ENCODE data around the gene KLHL5.

DNA sequence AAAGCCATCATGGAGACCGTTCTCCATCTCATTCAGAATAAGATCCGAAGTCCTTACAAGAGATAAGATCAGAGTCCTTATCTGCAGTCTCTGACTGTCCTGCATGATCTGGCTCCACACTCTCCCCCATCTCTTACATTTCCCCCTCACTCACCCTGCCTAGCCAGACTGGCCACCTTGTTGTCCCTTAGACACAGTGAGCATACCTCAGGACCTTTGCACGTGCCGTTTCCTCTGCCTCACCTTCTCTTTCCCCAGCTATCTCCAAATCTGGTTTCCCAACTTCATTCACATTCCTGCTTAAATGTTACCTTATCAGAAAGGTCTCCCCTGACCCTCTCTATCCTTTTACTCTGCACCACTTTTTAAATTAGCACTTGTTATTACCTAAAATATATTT, 44.0 kb downstream of the KLHL5 start:
- no peak for TF ChIP-seq BHLHE40 (IDR thresholded peaks at IDR 0.05; ENCODE audit: low read depth, low read length)
- no peak for TF ChIP-seq CEBPB (IDR thresholded peaks at IDR 0.05; ENCODE audit: low read depth, low read length)
- TF ChIP-seq, protein P1, sequence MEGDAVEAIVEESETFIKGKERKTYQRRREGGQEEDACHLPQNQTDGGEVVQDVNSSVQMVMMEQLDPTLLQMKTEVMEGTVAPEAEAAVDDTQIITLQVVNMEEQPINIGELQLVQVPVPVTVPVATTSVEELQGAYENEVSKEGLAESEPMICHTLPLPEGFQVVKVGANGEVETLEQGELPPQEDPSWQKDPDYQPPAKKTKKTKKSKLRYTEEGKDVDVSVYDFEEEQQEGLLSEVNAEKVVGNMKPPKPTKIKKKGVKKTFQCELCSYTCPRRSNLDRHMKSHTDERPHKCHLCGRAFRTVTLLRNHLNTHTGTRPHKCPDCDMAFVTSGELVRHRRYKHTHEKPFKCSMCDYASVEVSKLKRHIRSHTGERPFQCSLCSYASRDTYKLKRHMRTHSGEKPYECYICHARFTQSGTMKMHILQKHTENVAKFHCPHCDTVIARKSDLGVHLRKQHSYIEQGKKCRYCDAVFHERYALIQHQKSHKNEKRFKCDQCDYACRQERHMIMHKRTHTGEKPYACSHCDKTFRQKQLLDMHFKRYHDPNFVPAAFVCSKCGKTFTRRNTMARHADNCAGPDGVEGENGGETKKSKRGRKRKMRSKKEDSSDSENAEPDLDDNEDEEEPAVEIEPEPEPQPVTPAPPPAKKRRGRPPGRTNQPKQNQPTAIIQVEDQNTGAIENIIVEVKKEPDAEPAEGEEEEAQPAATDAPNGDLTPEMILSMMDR (conservative IDR thresholded peaks at IDR 0.05; ENCODE audit: low read depth, low read length), result no peak
- TF ChIP-seq POLR2A (IDR thresholded peaks at IDR 0.05; ENCODE audit: low read depth, low read length), result no peak
- TF ChIP-seq, protein P2, sequence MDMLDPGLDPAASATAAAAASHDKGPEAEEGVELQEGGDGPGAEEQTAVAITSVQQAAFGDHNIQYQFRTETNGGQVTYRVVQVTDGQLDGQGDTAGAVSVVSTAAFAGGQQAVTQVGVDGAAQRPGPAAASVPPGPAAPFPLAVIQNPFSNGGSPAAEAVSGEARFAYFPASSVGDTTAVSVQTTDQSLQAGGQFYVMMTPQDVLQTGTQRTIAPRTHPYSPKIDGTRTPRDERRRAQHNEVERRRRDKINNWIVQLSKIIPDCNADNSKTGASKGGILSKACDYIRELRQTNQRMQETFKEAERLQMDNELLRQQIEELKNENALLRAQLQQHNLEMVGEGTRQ (IDR thresholded peaks at IDR 0.05; ENCODE audit: low read depth, low read length), result no peak
- TF ChIP-seq NFE2L2 (IDR thresholded peaks at IDR 0.05; ENCODE audit: low read depth, low read length), result no peak
- TF ChIP-seq RAD21 (IDR thresholded peaks at IDR 0.05; ENCODE audit: low read length), result no peak
- no peak for TF ChIP-seq MAFK (IDR thresholded peaks at IDR 0.05; ENCODE audit: low read depth, low read length)
- TF ChIP-seq RFX5 (IDR thresholded peaks at IDR 0.05; ENCODE audit: low read depth, low read length), result no peak
- TF ChIP-seq RCOR1 (IDR thresholded peaks at IDR 0.05; ENCODE audit: insufficient replicate concordance, low read length), result no peak
- TF ChIP-seq CHD1 (IDR thresholded peaks at IDR 0.05; ENCODE audit: low read depth, low read length), result no peak
- TF ChIP-seq, protein P3, sequence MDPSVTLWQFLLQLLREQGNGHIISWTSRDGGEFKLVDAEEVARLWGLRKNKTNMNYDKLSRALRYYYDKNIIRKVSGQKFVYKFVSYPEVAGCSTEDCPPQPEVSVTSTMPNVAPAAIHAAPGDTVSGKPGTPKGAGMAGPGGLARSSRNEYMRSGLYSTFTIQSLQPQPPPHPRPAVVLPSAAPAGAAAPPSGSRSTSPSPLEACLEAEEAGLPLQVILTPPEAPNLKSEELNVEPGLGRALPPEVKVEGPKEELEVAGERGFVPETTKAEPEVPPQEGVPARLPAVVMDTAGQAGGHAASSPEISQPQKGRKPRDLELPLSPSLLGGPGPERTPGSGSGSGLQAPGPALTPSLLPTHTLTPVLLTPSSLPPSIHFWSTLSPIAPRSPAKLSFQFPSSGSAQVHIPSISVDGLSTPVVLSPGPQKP (IDR thresholded peaks at IDR 0.05; ENCODE audit: borderline replicate concordance, low read depth, low read length), result no peak

Measured in IMR-90 (cell line).